Measurements from ENCODE around the gene SLC24A3.

The SLC24A3 gene

GRCh38 chr20:19349879-19350278 lies 137.4 kb downstream of the SLC24A3 start:
- DNase-seq: no peak

DNA sequence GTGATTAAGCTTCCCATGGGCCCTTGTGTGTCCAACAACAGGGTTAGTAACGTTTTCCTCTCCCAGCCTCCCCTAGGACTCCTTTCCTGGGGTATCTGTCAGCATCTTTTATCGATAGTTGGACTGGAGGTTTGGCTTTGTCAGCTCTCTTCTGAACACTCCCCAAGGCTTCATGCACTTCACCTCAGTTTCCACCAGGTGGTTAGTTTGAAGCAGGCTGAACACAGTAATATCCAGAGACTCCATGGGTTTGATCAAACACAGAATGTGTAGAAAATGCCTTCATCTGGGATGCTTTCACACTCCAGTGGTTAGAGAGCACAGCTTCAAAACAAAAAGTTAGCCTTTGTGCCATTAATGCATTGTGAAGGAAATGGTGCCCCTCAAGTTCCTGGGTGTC lies 139.1 kb downstream of the SLC24A3 start:
- no peak for DNase-seq

GRCh38 chr20:19354950-19355349 lies 142.5 kb downstream of the SLC24A3 start:
- DNase-seq: no peak

GRCh38 chr20:19361790-19362189 lies 149.3 kb downstream of the SLC24A3 start:
- no peak for DNase-seq

- no peak for DNase-seq
Measured at GRCh38 chr20:19363476-19363875, 151.0 kb downstream of the SLC24A3 start.

DNA sequence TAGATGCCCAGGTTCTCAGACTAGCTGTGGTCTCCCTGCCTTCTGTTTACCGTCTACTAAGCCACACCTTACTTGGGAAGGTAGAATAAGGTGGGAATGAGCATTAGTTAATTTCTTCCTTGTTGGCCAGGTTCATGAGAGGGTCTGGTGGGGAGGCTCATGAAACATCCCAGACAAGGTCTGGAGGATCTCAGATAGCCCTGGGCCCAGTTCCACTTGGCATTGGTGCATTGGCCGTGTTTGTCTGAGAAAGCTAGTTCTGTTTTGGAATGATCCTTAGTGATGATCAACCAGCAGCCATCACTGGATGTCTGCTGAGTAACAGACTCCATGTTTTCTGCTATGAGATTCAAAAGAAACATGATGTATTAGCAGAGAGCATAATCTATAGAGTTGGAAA lies 155.1 kb downstream of the SLC24A3 start:
- DNase-seq: no peak

- DNase-seq: no peak
Measured at GRCh38 chr20:19368351-19368750, 155.9 kb downstream of the SLC24A3 start.

DNA sequence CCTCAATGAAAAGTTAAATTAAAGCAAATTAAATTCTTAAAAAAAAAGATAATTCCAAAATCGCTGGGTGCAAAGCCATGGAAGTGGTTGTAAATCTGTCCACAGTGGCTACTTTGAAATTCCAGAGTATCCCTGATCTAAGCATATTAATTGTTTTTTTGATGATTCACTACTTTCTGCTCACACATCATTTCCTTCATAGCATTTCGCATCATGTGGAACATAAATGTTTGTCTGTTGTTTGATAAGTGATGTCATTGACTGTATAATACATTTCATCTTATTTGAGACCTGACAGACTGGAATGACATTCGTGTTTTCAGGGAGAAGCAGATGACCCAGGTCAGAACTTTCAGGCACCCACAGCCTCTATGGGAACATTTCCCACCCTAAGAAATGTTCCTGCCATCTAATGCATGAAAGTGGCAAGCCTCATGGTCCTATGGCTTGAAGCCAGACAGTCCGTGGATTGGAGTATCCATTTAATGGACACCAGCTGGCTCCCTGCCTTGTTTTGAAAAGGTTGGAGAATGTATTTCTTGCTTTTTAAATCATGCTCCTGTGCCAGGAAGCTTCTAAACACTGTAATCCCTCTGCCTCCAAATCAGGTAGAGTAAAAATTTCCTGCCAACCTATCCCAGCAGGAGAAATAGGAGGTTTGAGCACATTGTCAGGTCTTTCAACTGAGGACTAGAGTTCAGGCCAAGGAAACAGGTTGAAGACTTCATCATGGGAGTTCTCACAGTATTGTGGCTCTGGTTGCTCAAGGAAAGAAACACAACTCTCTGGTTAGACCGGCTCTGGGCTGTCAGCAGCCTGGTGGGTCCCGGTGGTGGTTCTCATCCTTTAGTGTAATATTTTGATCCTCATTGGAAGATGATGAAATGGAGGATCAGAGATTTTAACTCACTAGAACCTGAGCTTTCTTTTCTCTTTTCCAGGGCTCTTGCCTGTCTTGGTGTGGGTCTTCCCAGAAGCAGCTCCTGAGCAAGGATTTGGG lies 157.9 kb downstream of the SLC24A3 start:
- DNase-seq: no peak

DNA sequence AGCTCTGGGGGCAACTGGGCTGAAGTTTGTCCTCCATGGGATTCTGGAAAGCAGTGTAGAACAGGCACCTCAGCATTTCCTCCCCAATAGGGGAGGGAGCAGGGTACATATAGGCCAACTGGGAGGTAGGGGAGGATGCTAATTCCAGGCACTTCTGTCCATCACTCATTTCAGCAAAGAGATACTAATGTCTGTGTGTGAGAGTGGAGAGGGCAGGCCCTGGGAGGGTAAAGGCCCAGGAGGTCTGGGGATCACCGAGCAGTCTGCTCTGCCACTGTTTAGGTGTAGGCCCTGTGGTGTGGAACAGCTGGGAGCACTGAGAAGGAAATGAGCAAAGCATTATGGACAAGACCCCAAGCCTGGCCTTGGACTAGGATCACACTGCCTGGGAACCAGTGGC lies 158.7 kb downstream of the SLC24A3 start:
- DNase-seq: no peak

- no peak for DNase-seq
Measured at GRCh38 chr20:19374216-19374615, 161.8 kb downstream of the SLC24A3 start.

GRCh38 chr20:19375395-19375794 lies 163.0 kb downstream of the SLC24A3 start:
- DNase-seq: no peak

DNA sequence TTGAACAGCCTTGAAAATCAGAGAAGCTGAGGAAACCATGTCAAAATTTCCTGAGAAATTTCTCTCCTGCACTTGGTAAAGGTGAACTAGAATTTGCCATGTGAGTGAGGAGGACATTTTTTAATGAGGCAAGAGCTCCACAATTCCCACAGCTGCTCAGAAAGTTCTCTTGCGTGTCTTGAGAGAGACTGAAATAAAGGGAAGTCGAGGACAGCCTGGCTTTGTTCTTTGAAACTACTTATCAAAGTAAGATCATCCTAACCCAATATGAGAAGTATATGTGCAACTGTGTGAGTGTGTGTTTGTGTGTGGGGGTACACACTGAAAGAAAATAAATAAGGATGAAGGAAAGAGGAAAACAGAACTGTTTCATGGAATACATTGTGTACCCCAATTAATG lies 163.4 kb downstream of the SLC24A3 start:
- no peak for DNase-seq

DNA sequence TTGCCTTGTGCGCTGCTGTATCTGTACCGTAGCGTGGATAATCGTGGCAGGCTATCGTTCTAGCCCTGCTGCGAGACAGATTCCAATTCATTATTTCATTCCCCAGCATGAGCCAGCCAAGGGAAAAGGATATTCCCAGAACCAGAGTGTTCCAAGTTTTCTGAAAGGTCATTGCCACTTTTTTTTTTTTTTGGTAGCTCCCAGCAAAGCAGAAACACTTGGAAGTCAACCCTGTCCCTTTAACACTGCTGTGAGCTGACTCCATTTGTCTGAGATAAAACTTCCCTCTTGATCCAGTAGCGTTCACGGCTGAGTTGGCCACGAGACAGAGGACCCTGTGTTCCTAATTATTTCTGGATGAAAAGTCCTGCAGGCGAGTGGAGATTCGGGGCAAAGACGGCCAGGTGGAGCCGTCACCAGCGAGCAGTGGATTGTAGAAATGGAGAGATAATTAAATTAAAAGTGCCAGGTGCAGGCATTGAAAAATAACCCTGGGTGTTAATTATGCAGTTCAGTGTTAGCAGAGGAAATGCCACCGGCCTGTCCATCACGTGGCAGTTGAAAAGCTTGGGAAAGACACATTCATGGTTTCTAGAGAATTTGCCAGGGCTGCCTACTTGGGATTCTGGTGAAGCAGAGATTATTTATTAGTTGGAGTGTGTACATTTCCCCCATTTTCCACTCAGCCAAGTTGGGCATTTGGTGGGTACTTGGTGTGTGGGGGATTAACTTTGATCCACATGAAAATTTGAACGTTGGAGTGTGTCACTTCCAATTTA lies 164.2 kb downstream of the SLC24A3 start:
- no peak for DNase-seq

GRCh38 chr20:19378058-19378457 lies 165.6 kb downstream of the SLC24A3 start:
- no peak for DNase-seq

GRCh38 chr20:19380211-19380610 lies 167.8 kb downstream of the SLC24A3 start:
- DNase-seq: no peak

GRCh38 chr20:19381947-19382346 lies 169.5 kb downstream of the SLC24A3 start:
- no peak for DNase-seq

DNA sequence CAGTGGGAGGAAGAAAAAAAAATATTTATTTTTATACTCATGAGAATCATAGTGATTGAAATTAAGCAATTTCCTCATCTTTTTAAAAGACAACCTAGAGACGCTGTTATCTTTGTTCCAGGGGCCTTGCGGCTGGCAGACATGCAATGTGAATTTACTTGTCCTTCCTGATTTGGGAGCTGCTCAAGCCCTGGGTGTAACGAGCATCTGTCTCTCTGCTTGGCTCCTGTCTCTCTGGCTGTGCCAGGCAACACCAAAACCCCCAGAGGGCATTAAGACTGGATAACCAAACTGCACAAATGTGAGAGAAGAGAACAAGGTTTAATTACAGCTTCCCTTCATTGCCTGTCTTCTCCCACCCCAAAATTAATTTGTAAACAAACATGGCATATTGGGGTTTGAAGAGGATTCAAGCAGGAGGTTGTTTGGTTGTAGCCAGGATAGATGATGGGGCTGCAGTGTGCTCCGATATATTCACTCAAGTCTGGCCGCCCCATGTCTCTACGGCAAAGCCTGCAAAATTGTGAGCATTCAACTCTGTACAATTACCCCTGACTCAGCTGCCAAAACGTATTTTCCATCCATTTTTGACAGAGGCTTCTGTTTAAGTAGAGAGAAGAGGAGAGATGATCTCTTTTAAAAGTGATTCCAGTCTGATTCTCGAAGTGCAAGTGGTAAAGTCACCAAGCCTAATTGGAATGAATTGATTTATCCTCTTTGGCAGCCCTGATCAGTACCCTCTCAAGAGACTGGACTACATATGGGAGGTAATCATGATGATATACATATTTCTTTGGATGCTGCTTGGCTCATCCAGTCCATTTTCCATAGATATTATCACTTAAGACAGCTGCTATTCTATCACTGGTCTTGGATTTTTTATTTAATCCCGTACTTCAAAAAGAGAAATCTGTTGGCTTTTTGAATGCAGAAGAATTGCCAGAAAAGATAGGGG lies 170.2 kb downstream of the SLC24A3 start:
- DNase-seq: no peak

- no peak for DNase-seq
Measured at GRCh38 chr20:19384940-19385339, 172.5 kb downstream of the SLC24A3 start.

- no peak for DNase-seq
Measured at GRCh38 chr20:19387251-19387650, 174.8 kb downstream of the SLC24A3 start.

DNA sequence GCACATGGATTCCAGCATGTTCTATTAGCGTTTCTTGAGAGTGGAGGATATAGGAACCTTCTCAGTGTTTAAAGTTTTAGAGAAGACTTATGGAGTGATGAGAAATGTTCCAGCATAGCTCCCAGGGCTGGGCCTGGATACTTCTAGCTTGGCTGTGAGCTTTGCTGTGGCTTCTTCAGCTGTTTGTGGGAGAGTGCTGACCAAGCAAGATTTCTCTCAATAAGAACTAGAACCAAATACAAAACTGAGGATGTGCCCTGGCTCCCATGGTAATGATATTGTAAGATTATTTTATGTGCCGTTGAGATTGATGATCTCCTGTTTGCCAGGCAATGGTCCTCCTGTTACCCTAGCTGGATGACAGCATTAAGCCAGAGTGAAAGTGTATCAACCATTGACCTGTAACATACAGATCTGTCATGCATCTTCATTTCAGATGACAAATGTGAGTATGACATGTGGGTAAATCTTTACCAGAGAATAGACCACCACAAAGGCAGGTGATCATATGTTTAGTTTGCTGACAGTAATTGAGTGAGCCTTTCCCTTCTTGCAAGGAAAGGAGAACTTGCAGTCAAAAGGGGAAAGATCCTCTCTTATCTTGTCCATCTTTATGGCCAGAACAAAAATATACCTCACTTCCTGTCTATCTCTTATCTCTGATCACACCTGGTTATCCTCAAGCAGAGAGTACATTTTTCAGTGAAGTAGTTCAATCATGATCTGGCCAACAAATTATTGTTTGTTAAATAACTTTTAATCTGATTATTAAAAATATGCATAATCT lies 180.1 kb downstream of the SLC24A3 start:
- DNase-seq: no peak

DNA sequence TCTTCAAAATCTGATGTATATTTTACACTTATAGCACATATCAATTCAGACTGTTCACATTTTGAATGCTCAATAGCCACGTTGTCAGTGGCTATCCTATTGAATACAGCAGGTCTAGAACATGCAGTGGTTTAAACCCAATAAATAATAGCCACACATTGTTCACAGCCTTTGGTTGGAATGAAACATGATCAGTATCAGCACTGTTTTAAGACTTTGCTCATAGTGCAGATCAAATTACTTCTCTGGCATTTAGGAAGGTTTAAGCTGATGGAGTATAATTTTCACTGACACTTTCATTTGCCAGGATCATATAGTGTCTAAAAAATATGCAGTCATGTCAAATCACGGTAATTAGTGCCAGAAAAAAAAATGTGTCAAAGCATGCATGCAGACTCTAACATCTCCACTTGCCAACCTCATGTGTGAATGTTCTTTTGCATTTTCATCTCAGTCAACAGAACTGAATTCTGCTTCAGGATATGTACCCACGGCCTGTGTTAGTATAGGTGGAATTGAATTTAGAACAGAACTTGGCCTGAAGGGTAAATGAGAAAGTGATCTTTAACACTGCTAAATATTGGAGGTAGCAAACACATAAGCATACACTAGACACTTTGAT lies 184.1 kb downstream of the SLC24A3 start:
- DNase-seq: no peak

Data from NCI-H1048 (cell line).